ENCODE measurements around the gene SOCS6. TPM values are rescaled to one million over a fixed set of nuclear protein-coding genes. Genes with fewer than 3 reads are reported as not detected.

The SOCS6 gene
- total RNA-seq, 4 donors from 2014 or later = 11.5 to 47.8 (median 46.1) TPM

DNA sequence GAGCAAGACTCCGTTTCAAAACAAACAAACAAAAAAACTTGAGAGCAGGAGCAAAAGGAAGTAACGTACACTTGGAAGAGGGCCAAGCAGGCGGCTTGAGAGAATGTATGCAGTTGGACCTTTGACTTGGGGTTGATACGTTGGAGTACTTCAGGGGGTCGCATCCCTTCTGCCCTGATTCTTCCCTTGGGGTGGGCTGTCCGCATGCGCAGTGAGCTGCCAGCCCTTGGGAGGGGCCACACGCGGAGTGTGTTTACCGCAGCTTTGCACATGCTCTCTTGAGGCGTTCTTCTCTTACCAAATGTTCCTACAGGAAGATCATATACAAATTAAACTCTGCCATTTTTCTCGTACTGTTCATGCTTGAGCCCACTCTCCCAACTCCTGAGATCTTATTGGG lies 38.1 kb upstream of the SOCS6 start:
- Histone ChIP-seq H3K36me3 (no peaks in the 10 kb centered on the region), H3K9me3 (no peaks in the 10 kb centered on the region), H3K4me1 (no peaks in the 10 kb centered on the region), H3K27ac (no peak overlapping the region), H3K27me3 (no peaks in the 10 kb centered on the region), H3K4me3 (no peak overlapping the region)
- intact Hi-C loops (cut with DNase I; ENCODE audit: low total_unique reads) (no loop called here), in situ Hi-C loops (cut with MboI; ENCODE audit: low pct_ligation_motif_present in 1 of 4, low pct_unique_long_range_greater_than_20kb in 1 of 4, low sequenced_read_pairs in 3 of 4) (no loop called here)
- 77% methylated on average over 11 to 12 of the region's 12 CpGs for WGBS, 2 donors (ENCODE audit: low coverage in 1 of 2)
- TF ChIP-seq, protein P1, sequence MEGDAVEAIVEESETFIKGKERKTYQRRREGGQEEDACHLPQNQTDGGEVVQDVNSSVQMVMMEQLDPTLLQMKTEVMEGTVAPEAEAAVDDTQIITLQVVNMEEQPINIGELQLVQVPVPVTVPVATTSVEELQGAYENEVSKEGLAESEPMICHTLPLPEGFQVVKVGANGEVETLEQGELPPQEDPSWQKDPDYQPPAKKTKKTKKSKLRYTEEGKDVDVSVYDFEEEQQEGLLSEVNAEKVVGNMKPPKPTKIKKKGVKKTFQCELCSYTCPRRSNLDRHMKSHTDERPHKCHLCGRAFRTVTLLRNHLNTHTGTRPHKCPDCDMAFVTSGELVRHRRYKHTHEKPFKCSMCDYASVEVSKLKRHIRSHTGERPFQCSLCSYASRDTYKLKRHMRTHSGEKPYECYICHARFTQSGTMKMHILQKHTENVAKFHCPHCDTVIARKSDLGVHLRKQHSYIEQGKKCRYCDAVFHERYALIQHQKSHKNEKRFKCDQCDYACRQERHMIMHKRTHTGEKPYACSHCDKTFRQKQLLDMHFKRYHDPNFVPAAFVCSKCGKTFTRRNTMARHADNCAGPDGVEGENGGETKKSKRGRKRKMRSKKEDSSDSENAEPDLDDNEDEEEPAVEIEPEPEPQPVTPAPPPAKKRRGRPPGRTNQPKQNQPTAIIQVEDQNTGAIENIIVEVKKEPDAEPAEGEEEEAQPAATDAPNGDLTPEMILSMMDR (IDR thresholded peaks at IDR 0.05) = no peak
- TF ChIP-seq POLR2A (IDR thresholded peaks at IDR 0.05) = no peak
- TF ChIP-seq EP300 (IDR thresholded peaks at IDR 0.05; ENCODE audit: low read depth) = no peak
- no peak for TF ChIP-seq POLR2AphosphoS5 (IDR thresholded peaks at IDR 0.05)
- no peak for DNase-seq

DNA sequence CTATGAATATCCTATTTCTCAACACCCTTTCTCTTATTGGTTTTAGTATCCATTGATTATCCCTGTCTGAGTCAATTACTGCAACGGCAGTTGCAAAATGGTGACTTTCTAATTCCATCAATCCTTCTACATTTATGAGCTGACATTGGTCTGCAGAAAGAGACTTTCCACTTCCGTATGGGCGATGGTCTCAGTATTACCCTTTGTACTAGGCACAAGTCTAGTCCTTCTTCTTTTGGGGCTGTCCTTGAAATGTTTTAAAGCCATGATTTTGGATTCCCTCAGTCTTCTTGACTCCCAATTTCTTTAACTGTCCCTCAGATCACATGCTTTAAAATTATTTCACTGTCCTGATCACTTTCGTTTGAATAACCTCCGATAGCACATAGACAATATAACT lies 32.7 kb upstream of the SOCS6 start:
- H3K9me3 ChIP-seq = no peaks in the 10 kb centered on the region
- DNase-seq = no peak
- H3K4me3 ChIP-seq = no peak overlapping the region
- no peaks in the 10 kb centered on the region for H3K4me1 ChIP-seq
- no peak for TF ChIP-seq EP300 (IDR thresholded peaks at IDR 0.05; ENCODE audit: low read depth)
- no peaks in the 10 kb centered on the region for H3K27me3 ChIP-seq
- 73 to 78% methylated on average over 5 of the region's 5 CpGs for WGBS, 2 donors (ENCODE audit: low coverage in 1 of 2)
- in situ Hi-C loops (cut with MboI; ENCODE audit: low pct_ligation_motif_present in 1 of 4, low pct_unique_long_range_greater_than_20kb in 1 of 4, low sequenced_read_pairs in 3 of 4) (no loop called here), intact Hi-C loops (cut with DNase I; ENCODE audit: low total_unique reads) (no loop called here)
- H3K36me3 ChIP-seq = no peaks in the 10 kb centered on the region
- no peak overlapping the region for H3K27ac ChIP-seq

DNA sequence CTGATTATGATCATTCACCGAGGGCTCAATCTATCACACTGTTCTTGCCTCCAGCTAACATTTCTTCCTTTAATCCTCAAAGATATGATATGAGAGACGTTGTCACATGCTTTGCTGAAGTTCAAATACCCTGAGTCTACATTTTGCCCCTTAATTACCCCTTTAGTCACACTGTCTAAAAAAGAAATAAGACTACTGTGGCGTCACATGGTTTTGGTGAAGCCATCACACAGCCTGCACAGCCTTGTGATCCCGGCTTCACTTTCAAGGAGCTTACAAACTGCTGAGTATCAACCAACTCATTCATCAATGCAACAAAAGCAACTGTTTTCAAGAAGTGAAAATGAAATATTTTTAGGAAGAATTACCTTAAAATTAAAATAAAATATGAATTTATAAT lies 31.9 kb upstream of the SOCS6 start:
- H3K36me3 ChIP-seq = no peaks in the 10 kb centered on the region
- no peak overlapping the region for H3K4me3 ChIP-seq
- no peak overlapping the region for H3K27ac ChIP-seq
- H3K4me1 ChIP-seq = no peaks in the 10 kb centered on the region
- TF ChIP-seq EP300 (IDR thresholded peaks at IDR 0.05; ENCODE audit: low read depth) (no peak), POLR2A (IDR thresholded peaks at IDR 0.05) (no peak), POLR2AphosphoS5 (IDR thresholded peaks at IDR 0.05) (no peak)
- TF ChIP-seq, protein P1 (IDR thresholded peaks at IDR 0.05) = no peak
- H3K27me3 ChIP-seq = no peaks in the 10 kb centered on the region
- H3K9me3 ChIP-seq = no peaks in the 10 kb centered on the region
- no peak for DNase-seq
- in situ Hi-C loops (cut with MboI; ENCODE audit: low pct_ligation_motif_present in 1 of 4, low pct_unique_long_range_greater_than_20kb in 1 of 4, low sequenced_read_pairs in 3 of 4) = no loop called here
- intact Hi-C loops (cut with DNase I; ENCODE audit: low total_unique reads) = no loop called here
- 71 to 72% methylated on average over 4 of the region's 4 CpGs for WGBS, 2 donors (ENCODE audit: low coverage in 1 of 2)

DNA sequence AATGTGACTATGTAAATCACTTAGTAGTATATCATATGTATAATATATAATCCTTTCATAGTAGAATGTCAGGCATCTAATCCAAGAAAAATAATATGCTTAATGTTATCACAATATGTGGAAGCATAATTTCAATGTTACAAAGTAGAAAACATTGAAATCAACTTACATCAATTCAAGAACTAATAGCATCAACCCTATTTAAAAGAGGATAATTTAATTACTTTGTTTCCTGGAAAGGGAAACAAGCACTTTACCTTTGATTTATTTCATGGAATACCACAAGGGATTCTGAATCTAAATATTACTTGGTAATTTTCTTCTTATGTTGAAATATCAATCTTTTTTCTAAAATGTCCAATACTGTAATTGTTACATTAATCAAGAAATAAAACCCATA lies 30.6 kb upstream of the SOCS6 start:
- DNase-seq = no peak
- no peaks in the 10 kb centered on the region for H3K4me1 ChIP-seq
- H3K4me3 ChIP-seq = no peak overlapping the region
- TF ChIP-seq EP300 (IDR thresholded peaks at IDR 0.05; ENCODE audit: low read depth) = no peak
- TF ChIP-seq, protein P1 (IDR thresholded peaks at IDR 0.05) = no peak
- TF ChIP-seq POLR2A (IDR thresholded peaks at IDR 0.05) = no peak
- TF ChIP-seq POLR2AphosphoS5 (IDR thresholded peaks at IDR 0.05) = no peak
- H3K9me3 ChIP-seq = no peaks in the 10 kb centered on the region
- intact Hi-C loops (cut with DNase I; ENCODE audit: low total_unique reads) = no loop called here
- H3K27ac ChIP-seq = no peak overlapping the region
- in situ Hi-C loops (cut with MboI; ENCODE audit: low pct_ligation_motif_present in 1 of 4, low pct_unique_long_range_greater_than_20kb in 1 of 4, low sequenced_read_pairs in 3 of 4) = no loop called here
- H3K27me3 ChIP-seq = no peaks in the 10 kb centered on the region
- no peaks in the 10 kb centered on the region for H3K36me3 ChIP-seq

DNA sequence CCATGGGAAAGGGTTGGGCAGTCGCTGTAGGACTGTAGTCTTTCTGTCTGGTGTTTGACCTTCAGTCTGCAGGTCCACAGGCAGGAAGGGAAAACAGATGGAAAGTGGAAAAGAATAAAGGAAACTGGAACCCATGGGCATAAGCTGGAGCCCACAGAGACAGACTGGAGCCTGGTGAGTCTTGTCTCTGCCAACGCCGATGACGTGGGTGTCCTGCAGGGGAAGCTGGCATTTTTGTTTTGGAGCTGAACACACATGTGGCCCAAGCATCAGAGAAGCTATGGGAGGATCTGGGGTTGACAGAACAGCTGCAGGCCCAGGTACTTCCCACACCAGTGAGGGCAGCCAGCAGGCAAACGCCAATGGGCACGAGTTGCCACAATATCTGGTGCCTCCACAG lies 28.2 kb upstream of the SOCS6 start:
- H3K4me3 ChIP-seq = no peak overlapping the region
- 84 to 89% methylated on average over 4 to 6 of the region's 6 CpGs for WGBS, 2 donors (ENCODE audit: low coverage in 1 of 2)
- no peaks in the 10 kb centered on the region for H3K36me3 ChIP-seq
- no peaks in the 10 kb centered on the region for H3K27me3 ChIP-seq
- H3K27ac ChIP-seq = no peak overlapping the region
- TF ChIP-seq POLR2AphosphoS5 (IDR thresholded peaks at IDR 0.05) = no peak
- TF ChIP-seq, protein P1 (IDR thresholded peaks at IDR 0.05) = no peak
- TF ChIP-seq EP300 (IDR thresholded peaks at IDR 0.05; ENCODE audit: low read depth) = no peak
- no peak for TF ChIP-seq POLR2A (IDR thresholded peaks at IDR 0.05)
- H3K4me1 ChIP-seq = no peaks in the 10 kb centered on the region
- no peaks in the 10 kb centered on the region for H3K9me3 ChIP-seq
- DNase-seq = no peak
- in situ Hi-C loops (cut with MboI; ENCODE audit: low pct_ligation_motif_present in 1 of 4, low pct_unique_long_range_greater_than_20kb in 1 of 4, low sequenced_read_pairs in 3 of 4) = no loop called here
- intact Hi-C loops (cut with DNase I; ENCODE audit: low total_unique reads) = no loop called here

Measured in transverse colon (tissue), 4 donors.